Neural cell (in vitro differentiated cells): ENCODE measurements around the gene MEGF6. TPM values are rescaled to one million over a fixed set of nuclear protein-coding genes. Genes with fewer than 3 reads are reported as not detected.

Experiments
- H2AFZ ChIP-seq: fragments of 200-600, 300-800 bp; sonication (generic), shearing (Covaris generic); 2 replicates; pipeline ENCODE4 v1.6.0; 2014; ENCODE audit warnings: low read depth, mild to moderate bottlenecking, antibody characterized with exemption, low read length, moderate library complexity
- H3F3A ChIP-seq: fragments of 200-600 bp; shearing (Covaris generic); 2 replicates; pipeline ENCODE4 v1.6.1; 2016; ENCODE audit warnings: mild to moderate bottlenecking, moderate library complexity, mixed read lengths, antibody characterized with exemption, low read length; ENCODE audit not compliant: insufficient read depth, poor library complexity, severe bottlenecking
- H3K27ac ChIP-seq: fragments of 200-600, 300-800 bp; sonication (generic), shearing (Covaris generic); 2 replicates; pipeline ENCODE4 v1.5.1; 2014; ENCODE audit warnings: mild to moderate bottlenecking, low read length, moderate library complexity
- H3K27me3 ChIP-seq: fragments of 300-800, 200-600 bp; sonication (generic), shearing (Covaris generic); 2 replicates; pipeline ENCODE4 v1.6.0; 2014; ENCODE audit warnings: mild to moderate bottlenecking, low read depth, low read length, moderate library complexity; ENCODE audit not compliant: insufficient read depth
- H3K36me3 ChIP-seq: fragments of 300-800, 200-600 bp; sonication (generic), shearing (Covaris generic); 2 replicates; pipeline ENCODE4 v1.5.1; 2014; ENCODE audit warnings: mild to moderate bottlenecking, antibody characterized with exemption, low read length, moderate library complexity; ENCODE audit not compliant: insufficient read depth
- H3K4me2 ChIP-seq: fragments of 300-800, 200-600 bp; sonication (generic), shearing (Covaris generic); 2 replicates; pipeline ENCODE4 v1.6.0; 2014; ENCODE audit warnings: mild to moderate bottlenecking, low read length
- H3K4me3 ChIP-seq: fragments of 300-800, 200-600 bp; sonication (generic), shearing (Covaris generic); 2 replicates; pipeline ENCODE4 v1.5.1; 2014; ENCODE audit warnings: mild to moderate bottlenecking, low read length, moderate library complexity
- H3K79me2 ChIP-seq: fragments of 200-600 bp; shearing (Covaris generic); replicated peaks from 2 replicates; pipeline ENCODE4 v1.6.0; 2014; ENCODE audit warnings: mild to moderate bottlenecking, low read length, moderate library complexity; ENCODE audit not compliant: insufficient read depth
- H3K9ac ChIP-seq: fragments of 300-800, 200-600 bp; sonication (generic), shearing (Covaris generic); 2 replicates; pipeline ENCODE4 v1.6.1; 2016; ENCODE audit warnings: mild to moderate bottlenecking, low read length, mixed read lengths
- H3K9me2 ChIP-seq: fragments of 200-600 bp; shearing (Covaris generic); 2 replicates; pipeline ENCODE4 v1.6.1; 2016; ENCODE audit warnings: mild to moderate bottlenecking, low read length, mixed read lengths; ENCODE audit not compliant: insufficient read depth
- H3K9me3 ChIP-seq: fragments of 200-600, 300-800 bp; sonication (generic), shearing (Covaris generic); 2 replicates; pipeline ENCODE4 v1.6.1; 2016; ENCODE audit warnings: mild to moderate bottlenecking, mixed run types, low read length, moderate library complexity, mixed read lengths
- H4K20me1 ChIP-seq: fragments of 200-600 bp; shearing (Covaris generic); 2 replicates; pipeline ENCODE4 v1.6.1; 2016; ENCODE audit warnings: mild to moderate bottlenecking, mixed run types; ENCODE audit not compliant: insufficient read depth
- EP300 ChIP-seq: fragments of 450-650 bp; conservative IDR thresholded peaks from 2 replicates; pipeline ENCODE4 v1.6.1; 2014; ENCODE audit warnings: antibody characterized with exemption, mild to moderate bottlenecking, moderate library complexity; ENCODE audit not compliant: poor library complexity, severe bottlenecking
- EZH2 ChIP-seq: fragments of 200-600, 300-800 bp; shearing (Covaris generic), sonication (generic); IDR thresholded peaks from 2 replicates; pipeline ENCODE4 v1.6.1; 2014; ENCODE audit warnings: antibody characterized with exemption, low read length, borderline replicate concordance, mild to moderate bottlenecking; ENCODE audit not compliant: insufficient read depth, poor library complexity, severe bottlenecking
- MXI1 ChIP-seq: fragments of 450-650 bp; conservative IDR thresholded peaks from 2 replicates; pipeline ENCODE4 v1.6.1; 2014; ENCODE audit warnings: antibody characterized with exemption, mild to moderate bottlenecking; ENCODE audit not compliant: poor library complexity, severe bottlenecking
- POLR2AphosphoS5 ChIP-seq: IDR thresholded peaks from 2 replicates; pipeline ENCODE4 v1.6.1; 2012
- RAD21 ChIP-seq: fragments of 450-650 bp; conservative IDR thresholded peaks from 2 replicates; pipeline ENCODE4 v1.6.1; 2014; ENCODE audit warnings: antibody characterized with exemption, mild to moderate bottlenecking, moderate library complexity
- SMC3 ChIP-seq: fragments of 450-650 bp; conservative IDR thresholded peaks from 2 replicates; pipeline ENCODE4 v1.6.1; 2014; ENCODE audit warnings: antibody characterized with exemption, mild to moderate bottlenecking, moderate library complexity; ENCODE audit not compliant: poor library complexity
- TAF1 ChIP-seq: IDR thresholded peaks from 2 replicates; pipeline ENCODE4 v1.6.1; 2012; ENCODE audit warnings: low read depth
- polyA plus RNA-seq: library from polyadenylated mRNA; depleted of rRNA; stranded (reverse); fragments of >200 nt; gene quantifications from 2 replicates; pipeline ENCODE4 v1.2.3, GENCODE V29; 2014
- TF ChIP-seq, protein P1 (sequence below): IDR thresholded peaks from 2 replicates; pipeline ENCODE4 v1.6.1; 2012; ENCODE audit warnings: borderline replicate concordance
- TF ChIP-seq, protein P2 (sequence below): fragments of 450-650 bp; IDR thresholded peaks from 2 replicates; pipeline ENCODE4 v1.5.1; 2014; ENCODE audit warnings: antibody characterized with exemption, mild to moderate bottlenecking, moderate library complexity; ENCODE audit not compliant: poor library complexity, severe bottlenecking

MEGF6 gene
- polyA plus RNA-seq, 1 donor from 2014 or later, result 6.0 TPM

- Histone ChIP-seq H2AFZ (no peak within 1 kb of the TSS), H3K27ac (no peak within 1 kb of the TSS), H3K4me2 (no peak within 1 kb of the TSS), H3K27me3 (peaks cover 50% of the 10 kb centered on the region), H3K36me3 (no peaks in the 10 kb centered on the region), H4K20me1 (no peaks in the 10 kb centered on the region), H3K79me2 (peaks cover 4% of the 10 kb centered on the region), H3F3A (no peaks in the 10 kb centered on the region), H3K4me3 (peak within 1 kb of the TSS; percentile 45), H3K9me2 (no peaks in the 10 kb centered on the region), H3K9ac (no peak within 1 kb of the TSS), H3K9me3 (no peaks in the 10 kb centered on the region)
- TF ChIP-seq, protein P1, sequence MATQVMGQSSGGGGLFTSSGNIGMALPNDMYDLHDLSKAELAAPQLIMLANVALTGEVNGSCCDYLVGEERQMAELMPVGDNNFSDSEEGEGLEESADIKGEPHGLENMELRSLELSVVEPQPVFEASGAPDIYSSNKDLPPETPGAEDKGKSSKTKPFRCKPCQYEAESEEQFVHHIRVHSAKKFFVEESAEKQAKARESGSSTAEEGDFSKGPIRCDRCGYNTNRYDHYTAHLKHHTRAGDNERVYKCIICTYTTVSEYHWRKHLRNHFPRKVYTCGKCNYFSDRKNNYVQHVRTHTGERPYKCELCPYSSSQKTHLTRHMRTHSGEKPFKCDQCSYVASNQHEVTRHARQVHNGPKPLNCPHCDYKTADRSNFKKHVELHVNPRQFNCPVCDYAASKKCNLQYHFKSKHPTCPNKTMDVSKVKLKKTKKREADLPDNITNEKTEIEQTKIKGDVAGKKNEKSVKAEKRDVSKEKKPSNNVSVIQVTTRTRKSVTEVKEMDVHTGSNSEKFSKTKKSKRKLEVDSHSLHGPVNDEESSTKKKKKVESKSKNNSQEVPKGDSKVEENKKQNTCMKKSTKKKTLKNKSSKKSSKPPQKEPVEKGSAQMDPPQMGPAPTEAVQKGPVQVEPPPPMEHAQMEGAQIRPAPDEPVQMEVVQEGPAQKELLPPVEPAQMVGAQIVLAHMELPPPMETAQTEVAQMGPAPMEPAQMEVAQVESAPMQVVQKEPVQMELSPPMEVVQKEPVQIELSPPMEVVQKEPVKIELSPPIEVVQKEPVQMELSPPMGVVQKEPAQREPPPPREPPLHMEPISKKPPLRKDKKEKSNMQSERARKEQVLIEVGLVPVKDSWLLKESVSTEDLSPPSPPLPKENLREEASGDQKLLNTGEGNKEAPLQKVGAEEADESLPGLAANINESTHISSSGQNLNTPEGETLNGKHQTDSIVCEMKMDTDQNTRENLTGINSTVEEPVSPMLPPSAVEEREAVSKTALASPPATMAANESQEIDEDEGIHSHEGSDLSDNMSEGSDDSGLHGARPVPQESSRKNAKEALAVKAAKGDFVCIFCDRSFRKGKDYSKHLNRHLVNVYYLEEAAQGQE, result no peak
- TF ChIP-seq SMC3 (no peak), MXI1 (no peak), EZH2 (no peak), POLR2AphosphoS5 (no peak), TAF1 (no peak), RAD21 (no peak), EP300 (no peak)
- TF ChIP-seq, protein P2, sequence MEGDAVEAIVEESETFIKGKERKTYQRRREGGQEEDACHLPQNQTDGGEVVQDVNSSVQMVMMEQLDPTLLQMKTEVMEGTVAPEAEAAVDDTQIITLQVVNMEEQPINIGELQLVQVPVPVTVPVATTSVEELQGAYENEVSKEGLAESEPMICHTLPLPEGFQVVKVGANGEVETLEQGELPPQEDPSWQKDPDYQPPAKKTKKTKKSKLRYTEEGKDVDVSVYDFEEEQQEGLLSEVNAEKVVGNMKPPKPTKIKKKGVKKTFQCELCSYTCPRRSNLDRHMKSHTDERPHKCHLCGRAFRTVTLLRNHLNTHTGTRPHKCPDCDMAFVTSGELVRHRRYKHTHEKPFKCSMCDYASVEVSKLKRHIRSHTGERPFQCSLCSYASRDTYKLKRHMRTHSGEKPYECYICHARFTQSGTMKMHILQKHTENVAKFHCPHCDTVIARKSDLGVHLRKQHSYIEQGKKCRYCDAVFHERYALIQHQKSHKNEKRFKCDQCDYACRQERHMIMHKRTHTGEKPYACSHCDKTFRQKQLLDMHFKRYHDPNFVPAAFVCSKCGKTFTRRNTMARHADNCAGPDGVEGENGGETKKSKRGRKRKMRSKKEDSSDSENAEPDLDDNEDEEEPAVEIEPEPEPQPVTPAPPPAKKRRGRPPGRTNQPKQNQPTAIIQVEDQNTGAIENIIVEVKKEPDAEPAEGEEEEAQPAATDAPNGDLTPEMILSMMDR, result no peak
Measured at GRCh38 chr1:3651930-3652547, 40.7 kb upstream of the MEGF6 start, which contains the start of gene TP73. Gene TP73, plus strand, starts transcription at chr1:3652516. Its CDS starts 29,850 bp downstream, at chr1:3682366.

DNA sequence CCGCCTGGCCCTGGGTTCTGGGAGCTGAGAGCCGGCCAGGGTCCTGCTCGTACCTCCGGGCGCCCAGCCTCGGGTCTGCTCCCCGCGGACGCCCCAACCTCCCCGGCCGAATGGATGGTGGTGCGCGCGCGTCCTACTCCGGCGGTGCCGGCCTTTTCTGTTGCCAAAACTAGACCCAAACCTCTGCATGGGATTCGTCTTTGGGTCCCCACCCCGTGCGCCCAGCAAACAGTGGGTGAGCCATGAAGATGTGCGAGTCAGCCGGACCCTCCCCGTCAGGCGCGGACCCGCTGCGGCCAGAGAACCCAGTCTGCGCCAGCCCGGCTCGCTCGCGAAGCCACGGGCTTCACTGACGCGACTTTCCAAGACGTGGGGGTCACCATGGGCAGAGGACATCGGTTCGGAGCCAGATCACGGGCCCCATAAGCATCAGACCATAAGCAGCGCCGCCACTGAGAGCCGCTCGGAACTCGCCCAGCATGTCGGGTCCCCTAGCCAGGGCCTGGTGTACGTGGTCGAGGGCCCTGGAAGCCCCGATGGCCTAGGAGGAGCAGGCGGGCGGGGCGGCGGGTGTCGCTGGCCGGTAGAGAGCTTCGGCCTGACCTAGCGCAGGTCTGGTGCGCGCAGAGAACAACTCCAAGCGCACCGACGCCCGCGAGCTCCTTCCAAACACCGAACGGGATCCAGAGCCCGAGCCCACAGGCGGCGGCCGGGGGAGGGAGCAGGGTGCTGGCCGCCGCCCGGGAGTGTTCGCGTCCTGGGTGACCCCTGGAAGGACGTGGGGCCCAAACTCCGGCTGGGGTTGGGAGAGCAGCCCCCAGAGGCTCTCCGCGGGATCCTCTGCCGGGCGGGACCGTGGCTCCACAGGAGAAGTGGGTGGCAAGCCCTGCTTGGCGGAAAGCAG, 40.0 kb upstream of the MEGF6 start:
- Histone ChIP-seq H2AFZ (no peak overlapping the region), H3K79me2 (peaks cover 4% of the 10 kb centered on the region), H3K4me3 (peak overlapping the region; percentile 45), H3K9ac (no peak overlapping the region), H3K9me3 (no peaks in the 10 kb centered on the region), H3K36me3 (no peaks in the 10 kb centered on the region), H3K4me2 (no peak overlapping the region), H3K9me2 (no peaks in the 10 kb centered on the region), H3K27me3 (peaks cover 50% of the 10 kb centered on the region), H4K20me1 (no peaks in the 10 kb centered on the region), H3F3A (no peaks in the 10 kb centered on the region), H3K27ac (no peak overlapping the region)
- no peak for TF ChIP-seq EP300
- TF ChIP-seq EZH2, result peak; percentile 91
